ENCODE measurements around the gene C4orf54.

Gene C4orf54

DNA sequence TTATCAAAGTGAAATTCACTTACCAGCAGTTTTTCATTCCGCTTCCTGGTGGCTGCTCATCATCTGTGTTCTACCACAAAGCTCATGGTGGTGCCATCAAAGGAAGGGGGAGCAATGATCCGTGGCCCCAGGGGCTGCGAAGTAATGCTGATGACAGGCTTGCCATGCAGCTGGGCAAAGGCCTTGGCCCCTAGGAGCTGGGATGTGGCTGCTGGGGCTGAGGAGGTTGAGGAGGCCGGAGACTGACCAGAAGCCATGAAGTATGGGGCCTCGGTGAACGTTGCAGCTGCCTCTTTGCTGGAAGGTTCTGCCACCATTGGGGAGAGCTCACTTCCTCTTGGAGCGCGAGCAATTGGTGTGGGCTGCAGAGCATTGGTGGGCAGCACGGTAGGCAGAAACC lies 8.4 kb downstream of the C4orf54 start:
- TF ChIP-seq CTCF (IDR thresholded peaks at IDR 0.05; ENCODE audit: insufficient read depth, low read depth, low read length, missing control alignments), result no peak
- H3K4me3 ChIP-seq (ENCODE audit: low read length), result no peak overlapping the region
- DNase-seq (ENCODE audit: low read depth), result no peak

GRCh38 chr4:99648321-99648720 lies 9.3 kb downstream of the C4orf54 start:
- no peak overlapping the region for H3K4me3 ChIP-seq (ENCODE audit: low read length)
- DNase-seq (ENCODE audit: low read depth), result no peak
- TF ChIP-seq CTCF (IDR thresholded peaks at IDR 0.05; ENCODE audit: insufficient read depth, low read depth, low read length, missing control alignments), result no peak

GRCh38 chr4:99647071-99647470 lies 10.6 kb downstream of the C4orf54 start:
- TF ChIP-seq CTCF (IDR thresholded peaks at IDR 0.05; ENCODE audit: insufficient read depth, low read depth, low read length, missing control alignments), result no peak
- DNase-seq (ENCODE audit: low read depth), result no peak
- H3K4me3 ChIP-seq (ENCODE audit: low read length), result no peak overlapping the region

DNA sequence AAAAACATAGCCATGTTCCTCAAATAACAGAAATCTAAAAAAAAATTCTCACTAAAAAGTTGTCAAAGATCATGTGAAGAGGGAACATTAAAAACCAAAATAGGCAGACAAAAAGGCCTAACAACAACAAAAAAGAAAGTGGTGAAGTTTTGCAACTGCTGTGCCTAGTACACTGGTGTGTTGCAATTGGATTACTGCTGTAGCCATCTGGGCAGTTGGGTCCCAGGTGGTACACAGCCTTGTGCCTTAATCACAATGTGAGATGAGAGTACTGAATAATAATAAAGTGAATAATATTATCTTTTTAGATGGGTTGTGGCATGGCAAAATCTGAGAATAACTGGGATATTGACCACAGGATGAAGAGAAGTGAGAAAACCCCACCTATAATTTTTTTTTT lies 12.0 kb downstream of the C4orf54 start:
- TF ChIP-seq CTCF (IDR thresholded peaks at IDR 0.05; ENCODE audit: insufficient read depth, low read depth, low read length, missing control alignments), result no peak
- DNase-seq (ENCODE audit: low read depth), result no peak

GRCh38 chr4:99645036-99645435 lies 12.6 kb downstream of the C4orf54 start:
- H3K4me3 ChIP-seq (ENCODE audit: low read length), result no peak overlapping the region
- TF ChIP-seq CTCF (IDR thresholded peaks at IDR 0.05; ENCODE audit: insufficient read depth, low read depth, low read length, missing control alignments), result no peak
- no peak for DNase-seq (ENCODE audit: low read depth)

More for the DNA sequence above, 12.0 kb downstream of the C4orf54 start:
- no peak overlapping the region for H3K4me3 ChIP-seq (ENCODE audit: low read length)

DNA sequence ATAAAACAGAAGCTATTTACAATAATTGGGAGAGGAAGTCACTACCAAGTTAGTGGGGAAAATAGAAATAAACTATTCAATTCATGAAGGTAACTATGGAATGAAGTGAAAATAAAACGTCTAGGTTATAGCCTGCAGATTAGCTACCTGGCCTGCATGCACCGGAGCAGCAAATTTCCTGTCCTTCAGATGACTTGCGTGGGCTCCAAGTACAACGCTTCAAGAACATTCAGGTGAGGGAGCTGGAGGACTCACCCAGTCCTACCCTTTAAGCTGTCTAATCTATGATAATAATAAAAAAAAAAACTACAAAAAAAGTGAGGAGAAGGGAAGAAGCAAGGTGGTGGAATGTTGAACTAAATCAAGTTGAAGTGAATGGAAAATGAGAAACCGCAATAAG lies 13.2 kb downstream of the C4orf54 start:
- DNase-seq (ENCODE audit: low read depth), result no peak
- no peak for TF ChIP-seq CTCF (IDR thresholded peaks at IDR 0.05; ENCODE audit: insufficient read depth, low read depth, low read length, missing control alignments)
- H3K4me3 ChIP-seq (ENCODE audit: low read length), result no peak overlapping the region

- H3K4me3 ChIP-seq (ENCODE audit: low read length), result no peak overlapping the region
- no peak for DNase-seq (ENCODE audit: low read depth)
- TF ChIP-seq CTCF (IDR thresholded peaks at IDR 0.05; ENCODE audit: insufficient read depth, low read depth, low read length, missing control alignments), result no peak
These were observed 14.7 kb downstream of the C4orf54 start for GRCh38 chr4:99642725-99643489.

Measured in epithelial cell of esophagus (primary cell).